Occipital lobe (tissue), 2 donors: ENCODE results near the gene THNSL1. TPM values are rescaled to one million over a fixed set of nuclear protein-coding genes. Genes with fewer than 3 reads are reported as not detected.

ENCODE experiments used
- DNase-seq: peaks from one replicate; lab custom pipeline; 2025; lab: John Stamatoyannopoulos, UW
- total RNA-seq: library from RNA; depleted of rRNA; stranded (reverse); fragments of >200 nt; gene quantifications from one replicate; pipeline ENCODE4 v1.2.3, GENCODE V29; 2014

THNSL1 gene
- total RNA-seq, 1 donor from 2014 or later: 17.9 TPM

DNA sequence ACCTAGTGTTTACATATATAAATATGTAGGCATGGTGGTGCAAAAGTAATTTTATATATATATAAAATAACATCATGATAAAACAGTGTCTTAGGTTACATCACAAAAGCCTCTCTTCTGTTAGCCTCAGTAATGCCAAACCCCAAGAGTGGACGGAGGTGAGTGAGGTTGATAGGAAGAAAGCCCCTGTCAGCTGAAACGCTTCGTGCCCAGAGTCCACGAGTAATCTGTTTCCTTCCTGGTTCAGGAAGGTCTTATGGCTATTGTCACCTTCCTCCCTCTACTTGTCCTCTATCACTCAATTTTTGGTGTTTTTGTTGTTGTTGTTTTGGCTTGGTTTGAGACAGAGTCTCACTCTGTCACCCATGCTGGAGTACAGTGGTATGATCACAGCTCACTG lies 41.5 kb downstream of the THNSL1 start:
- no peak for DNase-seq

DNA sequence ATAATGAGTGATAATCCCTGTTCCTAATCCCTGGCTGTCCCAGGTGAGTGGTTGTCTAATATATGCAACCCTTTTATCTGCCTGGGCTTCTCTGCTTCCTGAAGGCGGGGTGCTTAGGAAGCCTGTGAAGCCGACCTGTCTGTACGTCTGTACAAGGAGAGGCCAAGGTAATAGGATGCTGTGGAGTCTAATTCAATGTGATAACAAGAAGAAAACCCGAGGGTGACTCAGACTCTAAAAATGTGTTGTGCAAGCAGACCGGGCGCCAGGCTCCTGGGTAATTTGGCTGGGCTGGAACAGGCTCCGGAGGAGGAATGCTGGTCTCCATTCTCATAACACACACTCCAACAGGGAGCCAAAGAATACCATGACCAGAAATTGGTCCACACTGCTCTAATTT lies 43.6 kb downstream of the THNSL1 start:
- DNase-seq: peak; percentile 19

DNA sequence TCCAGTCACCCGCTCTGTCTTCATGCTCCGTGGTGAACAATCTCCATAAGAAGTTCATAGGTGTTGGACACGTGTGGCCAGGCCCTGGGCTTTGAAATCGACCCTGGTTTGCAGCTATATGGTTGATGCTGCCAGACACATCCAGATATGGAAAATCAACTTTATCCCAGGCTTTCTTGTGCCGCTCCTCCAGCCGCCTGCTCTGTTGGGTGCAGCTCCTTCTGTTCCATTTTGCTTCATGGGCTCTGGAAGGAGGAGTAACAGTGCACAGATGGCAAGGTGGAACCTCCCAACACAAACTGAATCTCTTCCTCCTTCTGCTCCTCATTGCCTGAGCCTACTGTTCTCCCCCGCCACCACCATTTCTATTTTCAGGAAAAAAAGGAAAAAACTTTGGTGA lies 44.7 kb downstream of the THNSL1 start:
- peak; percentile 23 for DNase-seq

DNA sequence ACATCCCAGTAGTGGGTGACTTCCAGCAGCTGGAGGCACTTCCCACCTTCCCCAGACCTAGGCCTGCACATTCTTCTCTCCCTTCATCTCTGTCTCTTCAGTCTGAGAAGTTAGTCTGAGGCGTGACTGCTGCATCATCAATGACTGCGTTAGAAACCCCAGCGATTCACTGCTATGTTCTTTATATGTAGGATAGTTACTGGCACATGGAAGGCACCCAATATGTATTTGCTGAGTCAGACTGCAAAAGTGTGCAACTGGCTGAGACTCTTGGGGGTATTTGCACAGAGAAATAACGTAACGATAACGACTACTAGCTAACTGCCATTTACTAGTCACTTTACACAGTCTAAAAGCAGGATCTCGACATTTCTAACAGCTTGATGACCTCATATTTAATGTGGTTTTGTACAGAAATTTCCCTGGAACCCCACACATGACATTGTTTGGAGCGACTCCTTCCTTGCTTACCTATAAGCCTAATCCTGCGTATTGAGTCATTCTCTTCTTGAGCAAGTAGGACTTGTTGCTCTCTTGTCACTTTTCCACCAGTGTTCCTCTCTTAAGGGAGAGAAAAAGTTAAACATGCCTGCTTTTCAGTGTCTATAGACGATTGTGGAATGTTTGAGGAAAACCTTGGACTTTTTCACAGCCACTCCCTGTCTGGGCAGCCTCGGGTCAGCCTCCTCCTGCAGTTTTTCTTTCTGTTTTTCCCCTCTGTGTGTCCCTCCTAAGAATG lies 45.5 kb downstream of the THNSL1 start:
- no peak for DNase-seq

DNA sequence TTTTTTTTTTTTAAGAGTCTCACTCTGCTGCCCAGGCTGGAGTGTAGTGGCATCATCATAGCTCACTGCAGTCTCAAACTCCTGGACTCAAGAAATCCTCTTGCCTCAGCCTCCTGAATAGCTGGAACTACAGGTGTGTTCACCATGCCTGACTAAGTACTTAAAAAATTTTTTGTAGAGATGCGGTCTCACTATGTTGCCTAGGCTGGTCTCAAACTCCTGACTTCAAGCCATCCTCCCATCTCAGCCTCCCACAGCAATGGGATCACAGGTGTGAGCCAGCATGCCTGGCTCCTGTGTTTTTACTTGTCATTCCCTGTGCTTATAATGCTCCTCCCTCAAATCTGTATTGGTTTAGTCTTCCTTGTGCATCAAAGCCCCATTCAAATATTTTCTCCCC lies 46.7 kb downstream of the THNSL1 start:
- DNase-seq: no peak

DNA sequence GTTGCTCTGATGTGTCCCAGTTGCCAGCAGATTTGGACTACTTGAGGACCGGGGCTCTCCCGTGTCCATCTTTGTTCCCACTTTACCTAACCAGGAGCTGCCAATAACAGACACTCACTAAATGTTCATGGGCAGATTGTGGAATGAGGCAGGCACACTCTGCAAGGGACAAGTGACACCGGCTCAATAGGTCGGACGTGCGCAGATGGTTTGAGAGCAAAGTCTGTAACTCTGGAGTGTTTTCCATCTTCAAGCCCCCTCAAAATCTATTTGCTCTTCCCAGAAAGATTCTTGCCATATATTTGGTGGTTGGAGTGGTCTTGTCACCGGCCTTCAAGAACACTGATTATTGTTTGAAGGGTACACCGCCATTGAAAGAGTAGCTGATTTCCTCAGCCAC lies 47.2 kb downstream of the THNSL1 start:
- no peak for DNase-seq

DNA sequence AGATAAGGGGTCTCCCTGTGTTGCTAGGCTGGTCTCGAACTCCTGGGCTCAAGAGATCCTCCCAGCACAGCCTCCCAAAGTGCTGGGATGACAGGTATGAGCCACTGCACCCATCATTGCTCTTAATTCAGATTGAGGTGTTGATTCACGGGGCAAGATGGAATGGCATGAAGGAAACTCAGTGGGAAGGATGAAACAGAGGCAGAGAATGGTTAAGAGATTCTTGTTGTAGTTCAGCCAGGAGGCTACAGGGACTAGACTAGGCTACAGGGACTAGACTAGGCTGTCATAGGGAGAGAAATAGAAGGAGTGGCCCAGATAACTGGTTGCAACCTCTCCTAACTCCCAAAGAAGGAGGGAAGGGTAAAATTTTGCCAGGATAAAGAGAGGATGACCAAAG lies 48.0 kb downstream of the THNSL1 start:
- DNase-seq: no peak

DNA sequence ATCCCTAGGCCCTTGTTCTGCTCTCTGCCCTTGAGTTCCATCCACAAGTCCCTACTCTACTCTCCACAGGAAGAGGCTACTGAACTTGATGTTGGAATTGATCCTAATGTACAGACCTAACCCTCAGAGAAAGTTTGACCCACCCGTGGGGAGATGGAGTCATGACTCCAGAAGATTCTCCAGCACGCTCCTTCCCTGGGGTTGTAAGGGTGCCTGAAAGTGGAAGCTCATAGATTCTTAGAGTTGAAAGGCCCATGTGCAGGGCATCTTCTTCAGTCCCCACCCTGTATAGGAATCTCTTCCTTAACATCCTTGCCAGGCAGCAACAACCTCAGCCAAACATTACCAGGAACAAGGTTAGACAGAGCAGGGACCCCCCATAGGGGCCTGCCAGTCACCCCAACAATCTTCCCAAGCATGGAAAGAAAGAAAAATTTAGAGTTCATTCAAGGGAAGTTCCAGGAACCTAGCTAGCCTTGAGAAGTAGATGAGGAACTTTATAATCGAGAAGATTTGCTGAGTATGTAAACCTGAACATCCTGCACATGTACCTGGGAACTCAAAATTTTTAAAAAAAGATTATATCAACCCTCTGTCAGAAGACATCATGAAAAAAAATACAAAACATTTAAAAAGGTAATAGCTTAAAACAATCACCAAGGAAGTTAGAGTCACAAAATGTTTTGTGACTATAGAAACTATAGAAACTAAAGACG lies 49.5 kb downstream of the THNSL1 start:
- DNase-seq: no peak

DNA sequence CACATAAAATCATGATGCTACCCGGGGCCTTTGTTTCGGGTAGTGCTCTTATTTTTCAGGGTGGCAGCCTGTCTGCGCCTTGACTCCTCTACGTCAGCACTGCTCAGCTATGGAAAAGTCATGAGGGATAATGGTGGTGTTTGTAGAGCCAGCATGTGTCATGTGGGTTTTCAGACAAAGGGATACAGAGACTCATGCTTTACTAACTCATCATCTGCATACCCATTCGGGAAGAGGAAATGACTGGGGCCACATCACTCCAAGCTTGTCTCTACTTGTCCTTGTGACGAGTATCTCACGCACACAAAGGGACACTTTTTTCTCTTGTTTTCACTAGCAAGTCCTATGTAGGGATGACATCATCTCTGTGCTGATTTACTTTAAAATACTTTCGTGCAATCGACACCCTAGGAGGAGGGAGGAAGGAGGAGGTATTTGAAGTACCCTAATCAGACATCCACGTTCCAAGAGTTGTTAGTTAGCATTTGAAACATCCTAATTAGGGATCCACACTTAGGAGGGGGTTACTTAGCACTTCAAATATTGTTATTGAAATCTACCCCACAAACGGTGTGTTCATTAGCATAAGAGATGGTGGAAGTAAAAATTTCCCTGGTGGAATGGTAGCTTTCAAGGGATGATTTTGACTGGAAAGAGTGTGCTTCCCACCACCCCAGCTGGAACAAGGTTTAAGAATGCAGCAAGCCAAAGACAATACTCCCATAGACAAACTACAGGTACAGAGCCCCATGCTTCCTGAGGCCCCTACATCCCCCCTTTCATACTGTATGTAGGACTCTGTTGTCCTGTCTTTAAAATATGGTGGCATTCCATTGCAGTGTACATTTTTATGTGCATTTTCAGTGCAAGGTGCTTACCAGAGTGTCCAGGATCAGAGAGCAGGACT lies 52.0 kb downstream of the THNSL1 start:
- DNase-seq: no peak

DNA sequence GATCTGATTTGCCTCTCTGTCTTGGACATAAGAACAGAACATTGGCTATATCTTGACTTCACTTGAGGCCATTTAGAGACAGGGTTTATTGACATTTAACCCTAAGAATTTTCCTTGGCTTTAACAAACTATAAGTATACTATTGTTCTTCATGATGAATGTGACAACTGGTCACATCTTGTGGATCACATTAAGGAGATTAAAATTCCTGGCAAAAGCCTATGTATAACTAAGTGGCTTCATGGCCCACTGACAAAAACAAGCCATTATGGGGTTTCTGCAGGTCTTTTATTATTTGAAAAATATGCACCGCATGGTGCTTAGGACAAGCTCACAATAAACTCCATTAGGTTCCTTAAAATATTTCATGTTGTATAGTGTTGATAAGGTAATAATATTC lies 54.8 kb downstream of the THNSL1 start:
- DNase-seq: no peak

DNA sequence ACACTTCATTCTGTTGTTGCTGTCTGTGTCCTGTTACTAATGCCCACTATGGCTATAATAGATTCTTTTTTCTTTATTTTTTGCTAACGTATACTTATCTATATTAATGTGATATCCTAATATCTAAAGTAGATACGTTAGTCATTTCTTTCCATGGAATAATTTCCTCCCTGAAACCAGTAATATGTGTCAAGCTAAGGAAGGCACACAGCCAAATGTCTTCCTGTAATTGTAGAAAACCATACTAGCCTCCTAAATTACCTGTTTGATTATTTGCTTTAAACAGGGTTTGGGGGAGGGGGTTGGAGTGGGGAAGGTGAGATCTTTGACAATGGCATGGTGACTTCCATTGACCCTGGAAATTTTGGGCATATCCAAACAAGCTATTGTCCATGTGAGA lies 56.4 kb downstream of the THNSL1 start:
- no peak for DNase-seq

DNA sequence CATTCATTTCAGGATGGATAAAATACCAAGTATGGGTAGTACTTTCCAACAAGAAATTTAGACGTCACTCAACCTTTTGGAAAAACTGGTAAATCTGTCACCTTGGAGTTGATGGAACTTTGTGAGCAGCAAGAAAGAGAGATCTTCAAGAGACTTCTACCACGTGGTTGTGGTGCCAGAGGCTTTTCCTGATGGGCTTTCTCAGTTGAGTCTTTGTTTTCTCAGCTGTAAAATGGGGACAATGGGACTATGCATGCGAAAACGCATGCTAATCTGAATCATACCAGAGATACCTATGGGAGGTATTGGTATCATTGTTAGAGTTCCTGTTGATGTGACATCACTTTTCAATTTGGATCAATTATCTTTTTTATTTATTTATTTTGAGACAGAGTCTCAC lies 59.4 kb downstream of the THNSL1 start:
- DNase-seq: no peak

Other genes starting within 250 kb of the THNSL1 start
- 35.7 TPM for gene PRTFDC1, start 64.0 kb upstream of the THNSL1 start, total RNA-seq
- 5.0 TPM for gene ENKUR, start 454 bp upstream of the THNSL1 start, total RNA-seq
- gene GPR158, start 158.4 kb downstream of the THNSL1 start, total RNA-seq: 6.1 TPM